WERI-Rb-1 (cell line): Measurements from ENCODE around the gene EOLA2.
"Not testable (repeated sequence)": the region's sequence is repeated elsewhere in the genome, so short reads cannot be mapped to it uniquely, and the experiment has no call there.

Experiments
- DNase-seq: peaks from one replicate; pipeline ENCODE4 v3.0.0-alpha.2; 2020
- H3K27ac ChIP-seq: fragments of 250-450 bp; sonication (Bioruptor Pico); 2 replicates; pipeline ENCODE4 v1.5.1; 2020; ENCODE audit warnings: mild to moderate bottlenecking, moderate library complexity
- H3K27me3 ChIP-seq: fragments of 250-450 bp; sonication (Bioruptor Pico); 2 replicates; pipeline ENCODE4 v1.5.1; 2021; ENCODE audit warnings: mild to moderate bottlenecking, low read depth, moderate library complexity; ENCODE audit not compliant: insufficient read depth, severe bottlenecking
- H3K36me3 ChIP-seq: fragments of 250-450 bp; sonication (Bioruptor Pico); 2 replicates; pipeline ENCODE4 v1.5.1; 2020; ENCODE audit warnings: mild to moderate bottlenecking, moderate library complexity
- H3K4me3 ChIP-seq: 2 replicates; pipeline ENCODE4 v1.5.1; 2011; ENCODE audit warnings: low read depth, mild to moderate bottlenecking, control low read depth, low read length
- H3K9me3 ChIP-seq: fragments of 250-450 bp; sonication (Bioruptor Pico); 2 replicates; pipeline ENCODE4 v1.5.1; 2021; ENCODE audit warnings: mild to moderate bottlenecking, moderate library complexity; ENCODE audit not compliant: severe bottlenecking
- TF ChIP-seq, protein P1 (sequence below): IDR thresholded peaks from 2 replicates; pipeline ENCODE4 v1.5.1; 2011; ENCODE audit warnings: low read depth, mild to moderate bottlenecking, control low read depth, inconsistent platforms, low read length

EOLA2 gene

GRCh38 chrX:149903889-149904748, 34.2 kb downstream of the EOLA2 start:
- H3K27ac ChIP-seq, result no peak overlapping the region
- TF ChIP-seq, protein P1, sequence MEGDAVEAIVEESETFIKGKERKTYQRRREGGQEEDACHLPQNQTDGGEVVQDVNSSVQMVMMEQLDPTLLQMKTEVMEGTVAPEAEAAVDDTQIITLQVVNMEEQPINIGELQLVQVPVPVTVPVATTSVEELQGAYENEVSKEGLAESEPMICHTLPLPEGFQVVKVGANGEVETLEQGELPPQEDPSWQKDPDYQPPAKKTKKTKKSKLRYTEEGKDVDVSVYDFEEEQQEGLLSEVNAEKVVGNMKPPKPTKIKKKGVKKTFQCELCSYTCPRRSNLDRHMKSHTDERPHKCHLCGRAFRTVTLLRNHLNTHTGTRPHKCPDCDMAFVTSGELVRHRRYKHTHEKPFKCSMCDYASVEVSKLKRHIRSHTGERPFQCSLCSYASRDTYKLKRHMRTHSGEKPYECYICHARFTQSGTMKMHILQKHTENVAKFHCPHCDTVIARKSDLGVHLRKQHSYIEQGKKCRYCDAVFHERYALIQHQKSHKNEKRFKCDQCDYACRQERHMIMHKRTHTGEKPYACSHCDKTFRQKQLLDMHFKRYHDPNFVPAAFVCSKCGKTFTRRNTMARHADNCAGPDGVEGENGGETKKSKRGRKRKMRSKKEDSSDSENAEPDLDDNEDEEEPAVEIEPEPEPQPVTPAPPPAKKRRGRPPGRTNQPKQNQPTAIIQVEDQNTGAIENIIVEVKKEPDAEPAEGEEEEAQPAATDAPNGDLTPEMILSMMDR, result no peak
- no peaks in the 10 kb centered on the region for H3K9me3 ChIP-seq
- no peak overlapping the region for H3K4me3 ChIP-seq
- H3K36me3 ChIP-seq, result no peaks in the 10 kb centered on the region
- DNase-seq, result no peak
- no peaks in the 10 kb centered on the region for H3K27me3 ChIP-seq

DNA sequence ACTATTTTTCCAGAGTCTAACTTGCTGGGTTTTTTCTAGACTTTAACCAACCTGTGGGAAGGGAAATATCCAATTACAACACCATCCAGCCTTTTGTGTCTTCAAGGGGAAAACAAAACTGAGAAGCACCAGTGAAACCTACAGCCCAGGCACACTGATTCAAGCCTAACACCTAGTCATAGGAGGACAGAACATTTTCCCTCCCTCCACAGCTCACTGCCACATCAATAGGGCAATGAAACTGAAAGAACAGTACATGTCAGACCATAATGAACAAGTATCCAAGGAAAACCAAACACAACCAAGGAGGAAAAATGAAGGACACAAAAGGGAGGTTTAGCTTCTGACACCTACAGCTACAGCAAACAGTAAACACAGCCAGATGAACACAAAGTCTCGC, 39.7 kb downstream of the EOLA2 start:
- no peak overlapping the region for H3K27ac ChIP-seq
- no peak for DNase-seq
- no peaks in the 10 kb centered on the region for H3K27me3 ChIP-seq
- H3K36me3 ChIP-seq, result no peaks in the 10 kb centered on the region
- TF ChIP-seq, protein P1, result no peak
- no peak overlapping the region for H3K4me3 ChIP-seq
- H3K9me3 ChIP-seq, result no peaks in the 10 kb centered on the region

DNA sequence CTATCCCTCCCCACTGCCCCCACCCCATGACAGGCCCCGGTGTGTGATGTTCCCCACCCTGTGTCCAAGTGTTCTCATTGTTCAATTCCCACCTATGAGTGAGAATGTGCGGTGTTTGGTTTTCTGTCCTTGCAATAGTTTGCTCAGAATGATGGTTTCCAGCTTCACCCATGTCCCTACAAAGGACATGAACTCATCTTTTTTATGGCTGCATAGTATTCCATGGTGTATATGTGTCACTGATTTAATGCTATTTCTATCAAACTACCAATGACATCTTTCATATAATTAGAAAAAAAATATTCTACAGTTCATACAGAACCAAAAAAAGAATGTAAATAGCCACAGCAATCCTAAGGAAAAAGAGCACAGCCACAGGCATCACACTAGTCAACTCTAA, 47.5 kb downstream of the EOLA2 start:
- not testable (repeated sequence) for H3K4me3 ChIP-seq, H3K27ac ChIP-seq, H3K36me3 ChIP-seq, H3K9me3 ChIP-seq, H3K27me3 ChIP-seq, DNase-seq
